HEK293 (cell line): ENCODE data around the gene PPP6R3.

Source experiments
- CTCF ChIA-PET: fragments of 350-600 bp; formaldehyde crosslinking; extraction: SDS; loops from one replicate; lab custom pipeline; 2021; ENCODE audit warnings: antibody characterized with exemption; lab: Yijun Ruan, JAX
- POLR2A ChIA-PET: fragments of 300-600 bp; formaldehyde crosslinking; extraction: SDS; loops from one replicate; lab custom pipeline; 2020; ENCODE audit warnings: antibody characterized with exemption, inconsistent platforms; lab: Yijun Ruan, JAX
- H3K27ac ChIP-seq: fragments of 200-500 bp; sonication (Bioruptor generic); 2 replicates; pipeline ENCODE4 v1.5.1; 2014; ENCODE audit warnings: low read depth, low read length, control low read depth, inconsistent platforms; ENCODE audit errors: extremely low read depth
- H3K36me3 ChIP-seq, 2 experiments: fragments of 200-500 bp in 1 of 2; sonication (Bioruptor generic) in 1 of 2; 1 replicate in 1 of 2; 2 replicates in 1 of 2; pipeline ENCODE4 v1.5.1; 2014 to 2017; ENCODE audit warnings: inconsistent platforms in 2 of 2, low read length in 2 of 2; ENCODE audit not compliant: control insufficient read depth in 2 of 2, insufficient read depth in 1 of 2
- H3K4me1 ChIP-seq: fragments of 200-500 bp; sonication (Bioruptor generic); 2 replicates; pipeline ENCODE4 v1.5.1; 2014; ENCODE audit warnings: mild to moderate bottlenecking, low read length, inconsistent platforms; ENCODE audit not compliant: control insufficient read depth, insufficient read depth
- H3K4me3 ChIP-seq: 2 replicates; pipeline ENCODE4 v1.5.1; 2011; ENCODE audit warnings: low read depth, mild to moderate bottlenecking, control low read depth, low read length, moderate library complexity
- H3K9me3 ChIP-seq: fragments of 200-500 bp; sonication (Bioruptor generic); 2 replicates; pipeline ENCODE4 v1.5.1; 2014; ENCODE audit warnings: low read depth, low read length, inconsistent platforms; ENCODE audit not compliant: control insufficient read depth, insufficient read depth
- AEBP2 ChIP-seq: fragments of 450-650 bp; formaldehyde crosslinking; IDR thresholded peaks from 2 replicates; pipeline ENCODE4 v1.5.1; 2016; ENCODE audit warnings: missing biosample characterization, missing genetic modification characterization, borderline replicate concordance
- BCL11A ChIP-seq: fragments of 450-650 bp; formaldehyde crosslinking; IDR thresholded peaks from 2 replicates; pipeline ENCODE4 v1.5.1; 2016; ENCODE audit warnings: low read depth, missing biosample characterization, missing genetic modification characterization
- GFI1B ChIP-seq: fragments of 450-650 bp; formaldehyde crosslinking; IDR thresholded peaks from 2 replicates; pipeline ENCODE4 v1.5.1; 2016; ENCODE audit warnings: missing biosample characterization, missing genetic modification characterization
- GLI2 ChIP-seq: fragments of 450-650 bp; formaldehyde crosslinking; IDR thresholded peaks from 2 replicates; pipeline ENCODE4; 2017; ENCODE audit warnings: missing biosample characterization, missing genetic modification characterization, low read depth, borderline replicate concordance
- HOXC10 ChIP-seq: sonication (generic); formaldehyde crosslinking; IDR thresholded peaks from 2 replicates; pipeline ENCODE4 v1.8.1; 2023; ENCODE audit warnings: mild to moderate bottlenecking, missing genetic modification reagents
- MYNN ChIP-seq: fragments of 450-650 bp; formaldehyde crosslinking; IDR thresholded peaks from 2 replicates; pipeline ENCODE4 v1.5.1; 2016; ENCODE audit warnings: missing biosample characterization, missing genetic modification characterization, borderline replicate concordance
- PRDM6 ChIP-seq: fragments of 450-650 bp; formaldehyde crosslinking; IDR thresholded peaks from 2 replicates; pipeline ENCODE4 v1.5.1; 2017; ENCODE audit warnings: missing biosample characterization, missing genetic modification characterization
- REST ChIP-seq: fragments of 450-650 bp; formaldehyde crosslinking; IDR thresholded peaks from 2 replicates; pipeline ENCODE4 v1.5.1; 2016; ENCODE audit warnings: missing biosample characterization, missing genetic modification characterization
- SCRT1 ChIP-seq: fragments of 450-650 bp; formaldehyde crosslinking; IDR thresholded peaks from 2 replicates; pipeline ENCODE4 v1.5.1; 2016; ENCODE audit warnings: missing biosample characterization, missing genetic modification characterization, borderline replicate concordance
- SP3 ChIP-seq: fragments of 450-650 bp; formaldehyde crosslinking; IDR thresholded peaks from 2 replicates; pipeline ENCODE4 v1.5.1; 2016; ENCODE audit warnings: missing biosample characterization, missing genetic modification characterization
- TCF7L2 ChIP-seq: IDR thresholded peaks from 2 replicates; pipeline ENCODE4 v1.6.1; 2011; ENCODE audit warnings: low read depth, mild to moderate bottlenecking, inconsistent platforms, low read length, moderate library complexity, borderline replicate concordance
- ZBTB44 ChIP-seq: fragments of 450-650 bp; IDR thresholded peaks from 2 replicates; pipeline ENCODE4 v1.5.1; 2018; ENCODE audit warnings: missing biosample characterization, mild to moderate bottlenecking, missing genetic modification characterization
- ZBTB7A ChIP-seq: fragments of 450-650 bp; formaldehyde crosslinking; IDR thresholded peaks from 2 replicates; pipeline ENCODE4 v1.5.1; 2016; ENCODE audit warnings: low read depth, missing biosample characterization, missing genetic modification characterization
- ZNF175 ChIP-seq: fragments of 450-650 bp; formaldehyde crosslinking; IDR thresholded peaks from 2 replicates; pipeline ENCODE4 v1.5.1; 2016; ENCODE audit warnings: missing biosample characterization, missing genetic modification characterization
- ZNF211 ChIP-seq: fragments of 450-650 bp; formaldehyde crosslinking; IDR thresholded peaks from 2 replicates; pipeline ENCODE4 v1.5.1; 2016; ENCODE audit warnings: low read depth, missing biosample characterization, missing genetic modification characterization
- ZNF223 ChIP-seq: fragments of 450-650 bp; formaldehyde crosslinking; IDR thresholded peaks from 2 replicates; pipeline ENCODE4 v1.5.1; 2016; ENCODE audit warnings: missing biosample characterization, missing genetic modification characterization
- ZNF26 ChIP-seq: fragments of 450-650 bp; formaldehyde crosslinking; IDR thresholded peaks from 2 replicates; pipeline ENCODE4 v1.5.1; 2016; ENCODE audit warnings: missing biosample characterization, missing genetic modification characterization
- ZNF302 ChIP-seq: fragments of 450-650 bp; formaldehyde crosslinking; IDR thresholded peaks from 2 replicates; pipeline ENCODE4 v1.5.1; 2016; ENCODE audit warnings: missing biosample characterization, missing genetic modification characterization, low read depth
- ZNF350 ChIP-seq: fragments of 450-650 bp; formaldehyde crosslinking; IDR thresholded peaks from 2 replicates; pipeline ENCODE4 v1.5.0; 2017; ENCODE audit warnings: missing biosample characterization, mild to moderate bottlenecking, missing genetic modification characterization
- ZNF423 ChIP-seq: fragments of 450-650 bp; formaldehyde crosslinking; IDR thresholded peaks from 2 replicates; pipeline ENCODE4 v1.5.1; 2016; ENCODE audit warnings: missing biosample characterization, missing genetic modification characterization
- ZNF488 ChIP-seq: fragments of 450-650 bp; formaldehyde crosslinking; IDR thresholded peaks from 2 replicates; pipeline ENCODE4 v1.5.1; 2016; ENCODE audit warnings: missing biosample characterization, missing genetic modification characterization
- ZNF558 ChIP-seq: fragments of 450-650 bp; formaldehyde crosslinking; IDR thresholded peaks from 2 replicates; pipeline ENCODE4 v1.5.1; 2016; ENCODE audit warnings: missing biosample characterization, missing genetic modification characterization
- ZNF624 ChIP-seq: fragments of 450-650 bp; formaldehyde crosslinking; IDR thresholded peaks from 2 replicates; pipeline ENCODE4 v1.5.1; 2017; ENCODE audit warnings: missing biosample characterization, missing genetic modification characterization
- ZNF670 ChIP-seq: fragments of 450-650 bp; formaldehyde crosslinking; IDR thresholded peaks from 2 replicates; pipeline ENCODE4 v1.5.1; 2016; ENCODE audit warnings: missing biosample characterization, missing genetic modification characterization, low read depth
- ZSCAN23 ChIP-seq: fragments of 450-650 bp; formaldehyde crosslinking; IDR thresholded peaks from 2 replicates; pipeline ENCODE4 v1.5.1; 2016; ENCODE audit warnings: missing biosample characterization, missing genetic modification characterization

Gene PPP6R3

GRCh38 chr11:68545347-68545746 is 84.8 kb downstream of the PPP6R3 start:
- Histone ChIP-seq H3K9me3 (no peaks in the 10 kb centered on the region), H3K4me3 (no peak overlapping the region), H3K4me1 (no peaks in the 10 kb centered on the region), H3K36me3 (peaks cover 0 to 84% of the 10 kb centered on the region in 2 experiments; a peak in 1 of 3 replicates), H3K27ac (no peak overlapping the region)
- ChIA-PET POLR2A (no interaction called here), CTCF (no interaction called here)
- no peak for TF ChIP-seq SP3 (tag by site-specific recombination)
- TF ChIP-seq ZNF175: no peak
- TF ChIP-seq ZBTB44 (tag by site-specific recombination): no peak
- TF ChIP-seq ZNF211 (tag by site-specific recombination): no peak
- no peak for TF ChIP-seq AEBP2
- no peak for TF ChIP-seq GLI2 (tag by site-specific recombination)
- no peak for TF ChIP-seq ZNF350

- no peak overlapping the region for H3K27ac ChIP-seq
- H3K36me3 ChIP-seq: peaks cover 0 to 88% of the 10 kb centered on the region in 2 experiments; a peak in 1 of 3 replicates
- CTCF ChIA-PET: no interaction called here
- H3K4me1 ChIP-seq: no peaks in the 10 kb centered on the region
- H3K9me3 ChIP-seq: no peaks in the 10 kb centered on the region
- POLR2A ChIA-PET: no interaction called here
- no peak overlapping the region for H3K4me3 ChIP-seq
- no peak for TF ChIP-seq MYNN (tag by site-specific recombination)
- TF ChIP-seq ZNF488 (tag by site-specific recombination): no peak
- TF ChIP-seq GFI1B (tag by site-specific recombination): no peak
- no peak for TF ChIP-seq ZNF423
- no peak for TF ChIP-seq ZBTB7A (tag by site-specific recombination)
- TF ChIP-seq ZNF223 (tag by site-specific recombination): no peak
- TF ChIP-seq TCF7L2: no peak
- TF ChIP-seq ZNF26 (tag by site-specific recombination): no peak
- TF ChIP-seq REST (tag by site-specific recombination): no peak
- no peak for TF ChIP-seq SCRT1 (tag by site-specific recombination)
- no peak for TF ChIP-seq SP3 (tag by site-specific recombination)
- TF ChIP-seq ZNF670 (tag by site-specific recombination): no peak
- TF ChIP-seq ZNF558: no peak
- no peak for TF ChIP-seq PRDM6 (tag by site-specific recombination)
- TF ChIP-seq BCL11A (tag by site-specific recombination): no peak
- no peak for TF ChIP-seq ZNF624 (tag by site-specific recombination)
- no peak for TF ChIP-seq ZNF302
- TF ChIP-seq ZSCAN23 (tag by site-specific recombination): no peak
- TF ChIP-seq HOXC10 (CRISPR knock-in tag): no peak
These were observed 85.2 kb downstream of the PPP6R3 start for GRCh38 chr11:68545796-68546195.
